Measurements from ENCODE around the gene PSME3IP1.
"Not testable (repeated sequence)": the region's sequence is repeated elsewhere in the genome, so short reads cannot be mapped to it uniquely, and the experiment has no call there.

The PSME3IP1 gene

DNA sequence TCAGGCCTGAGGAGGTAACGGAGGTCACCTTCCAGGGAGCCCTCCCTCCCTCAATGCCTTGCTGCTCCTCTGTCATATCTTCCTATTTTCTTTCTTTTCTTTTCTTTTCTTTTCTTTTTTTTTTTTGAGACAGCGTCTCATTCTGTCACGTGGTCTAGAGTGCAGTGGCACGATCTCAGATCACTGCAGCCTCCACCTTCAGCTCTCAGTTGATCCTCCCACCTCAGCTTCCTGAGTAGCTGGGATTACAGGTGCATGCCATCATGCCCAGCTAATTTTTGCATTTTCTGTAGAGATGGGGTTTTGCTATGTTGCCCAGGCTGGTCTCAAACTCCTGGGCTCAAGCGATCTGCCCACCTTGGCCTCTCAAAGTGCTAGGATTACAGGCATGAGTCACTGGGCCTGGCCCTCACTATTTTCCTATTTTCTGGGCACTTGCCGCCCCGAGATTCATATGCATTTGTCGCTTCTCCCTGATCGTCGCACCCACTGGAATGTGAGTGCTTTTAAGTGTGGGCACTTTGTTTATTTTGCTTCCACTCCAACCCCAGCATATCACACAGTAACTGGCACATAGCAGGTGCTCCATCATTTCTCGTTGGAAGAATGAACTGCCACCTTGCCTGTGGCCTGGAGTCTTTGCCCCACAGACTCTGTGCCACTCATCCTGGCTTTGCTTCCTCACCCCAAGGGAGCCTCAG, 61.7 kb downstream of the PSME3IP1 start:
- no peak for DNase-seq (ENCODE audit: low spot score)

- no peak for DNase-seq (ENCODE audit: low spot score)
Observed at GRCh38 chr16:57123216-57123973, 62.4 kb downstream of the PSME3IP1 start.

GRCh38 chr16:57118461-57119084, 67.3 kb downstream of the PSME3IP1 start:
- no peak for DNase-seq (ENCODE audit: low spot score)

DNA sequence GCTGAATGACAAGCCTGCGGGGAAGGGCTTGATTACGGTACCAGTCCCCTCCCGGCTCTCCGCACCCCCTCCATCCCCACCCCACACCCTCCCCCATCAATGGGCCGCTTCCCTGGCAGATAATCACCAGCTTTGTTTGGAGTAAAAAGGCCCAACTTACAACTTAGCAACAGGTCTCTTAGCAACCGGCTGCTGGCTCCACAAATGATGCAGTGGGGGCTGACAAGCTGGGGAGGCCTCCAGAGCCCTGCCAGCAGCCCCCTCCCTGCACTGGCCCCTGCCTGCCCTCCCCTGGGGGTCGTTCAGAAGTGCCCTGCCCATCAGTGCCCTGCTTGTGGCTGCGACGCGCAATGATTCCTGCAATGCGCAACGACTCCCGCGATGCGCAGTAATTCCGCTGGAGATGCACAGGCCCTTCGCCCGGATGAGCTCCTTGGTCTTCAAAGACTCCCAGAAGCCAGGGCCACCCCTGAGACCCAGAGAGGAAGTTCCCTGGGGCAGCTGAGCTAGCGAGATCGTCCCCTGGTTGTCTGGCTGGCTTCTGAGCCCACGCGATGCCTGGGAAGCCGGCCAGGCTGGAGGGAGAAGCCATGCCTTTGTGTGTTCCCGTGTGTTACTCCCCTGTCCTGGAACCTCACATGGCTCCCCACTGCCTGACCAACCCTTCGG, 70.2 kb downstream of the PSME3IP1 start:
- peak; percentile 80 for DNase-seq (ENCODE audit: low spot score)

DNA sequence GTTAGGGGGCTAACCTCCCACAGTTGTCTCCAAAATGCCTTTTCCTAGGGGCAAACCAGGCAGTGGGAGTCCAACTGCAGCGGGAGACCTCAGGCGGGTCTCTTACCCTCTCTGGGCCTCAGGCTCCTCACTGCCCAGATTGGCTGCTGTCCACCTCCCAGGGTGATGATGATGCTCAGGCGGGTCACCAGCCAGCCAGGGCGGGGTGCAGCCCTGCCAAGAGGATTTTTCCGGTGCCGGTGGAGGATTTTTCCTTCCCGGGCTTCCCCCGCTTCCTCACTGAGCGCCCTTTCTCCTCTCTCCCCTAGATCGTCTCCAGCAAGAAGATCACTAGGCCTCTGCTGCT, 70.7 kb downstream of the PSME3IP1 start:
- no peak for DNase-seq (ENCODE audit: low spot score)

DNA sequence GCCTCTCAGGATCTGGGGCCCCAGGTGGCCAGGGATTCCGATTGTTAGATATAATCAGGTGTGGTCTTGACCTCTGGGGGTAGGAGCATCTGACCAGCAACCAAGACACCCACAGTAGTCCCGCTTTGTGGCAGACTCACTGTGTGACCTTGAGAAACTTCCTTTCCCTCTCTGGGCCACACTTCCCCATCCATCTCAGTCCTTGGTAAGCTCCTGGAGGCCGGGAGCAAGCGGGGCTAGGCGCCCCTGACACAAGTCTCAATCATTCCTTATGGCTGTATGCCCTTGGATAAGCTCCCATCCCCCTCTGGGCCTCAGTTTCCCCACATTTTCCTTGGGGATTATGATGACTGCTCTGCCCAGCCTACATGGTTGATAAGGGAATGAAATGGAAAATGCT, 72.2 kb downstream of the PSME3IP1 start:
- DNase-seq (ENCODE audit: low spot score), result no peak

- DNase-seq (ENCODE audit: low spot score), result no peak
Observed at GRCh38 chr16:57113042-57113453, 72.8 kb downstream of the PSME3IP1 start.

- DNase-seq (ENCODE audit: low spot score), result no peak
Observed at GRCh38 chr16:57112403-57113041, 73.3 kb downstream of the PSME3IP1 start.

DNA sequence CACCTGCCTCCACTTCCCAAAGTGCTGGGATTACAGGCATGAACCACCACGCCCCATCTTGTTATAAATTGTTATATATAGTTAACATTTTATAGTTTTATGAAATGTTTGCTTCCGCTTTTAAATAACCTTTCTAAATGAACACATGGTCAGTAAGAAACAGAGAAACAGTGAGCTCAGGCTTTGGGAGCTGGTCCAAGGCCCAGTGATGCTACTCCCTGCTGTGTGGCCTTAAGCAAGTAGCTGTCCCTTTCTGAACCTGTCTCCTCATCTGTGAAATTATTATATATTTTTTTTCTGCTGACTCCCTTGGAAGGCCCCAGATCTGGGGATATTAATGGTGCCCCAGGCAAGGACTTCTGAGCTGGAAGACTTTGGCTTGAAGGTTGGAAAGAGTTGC, 74.4 kb downstream of the PSME3IP1 start:
- no peak for DNase-seq (ENCODE audit: low spot score)

GRCh38 chr16:57110937-57111336, 74.9 kb downstream of the PSME3IP1 start:
- no peak for DNase-seq (ENCODE audit: low spot score)

- not testable (repeated sequence) for DNase-seq (ENCODE audit: low spot score)
Observed at GRCh38 chr16:57109259-57110105, 76.4 kb downstream of the PSME3IP1 start.

- no peak for DNase-seq (ENCODE audit: low spot score)
Observed at GRCh38 chr16:57108432-57108831, 77.4 kb downstream of the PSME3IP1 start.

GRCh38 chr16:57107321-57107922, 78.4 kb downstream of the PSME3IP1 start:
- DNase-seq (ENCODE audit: low spot score), result no peak

GRCh38 chr16:57106767-57107166, 79.1 kb downstream of the PSME3IP1 start:
- DNase-seq (ENCODE audit: low spot score), result no peak

- DNase-seq (ENCODE audit: low spot score), result no peak
Observed at GRCh38 chr16:57105184-57105583, 80.7 kb downstream of the PSME3IP1 start.

DNA sequence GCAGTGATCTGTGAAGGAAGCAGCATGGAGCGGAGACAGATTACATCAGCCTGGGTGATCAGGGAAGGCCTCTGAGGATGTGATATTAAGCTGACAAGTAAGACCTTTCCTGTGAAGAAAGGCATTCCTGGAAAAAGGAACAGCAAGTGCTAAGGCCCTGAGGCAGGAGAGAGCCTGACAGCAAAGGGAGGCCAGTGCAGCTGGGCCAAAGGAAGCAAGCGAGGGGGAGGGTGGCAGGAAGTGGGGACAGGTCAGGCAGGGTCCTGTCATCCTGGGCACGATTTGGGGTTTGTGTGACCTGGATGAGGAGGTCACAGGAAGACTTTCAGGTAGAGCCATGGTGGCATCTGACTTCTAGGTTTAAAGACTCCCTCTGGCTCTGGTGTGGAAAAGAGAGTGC, 81.1 kb downstream of the PSME3IP1 start:
- no peak for DNase-seq (ENCODE audit: low spot score)

GRCh38 chr16:57102888-57103851, 82.7 kb downstream of the PSME3IP1 start:
- no peak for DNase-seq (ENCODE audit: low spot score)

Measured in ecto neural progenitor cell (in vitro differentiated cells).